A549 treated with CpdA at 1 μM for 4 hours (cell line): ENCODE results near the gene OR8J1. TPM values are rescaled to one million over a fixed set of nuclear protein-coding genes. Genes with fewer than 3 reads are reported as not detected.

Source experiments
- total RNA-seq: library from RNA; stranded (reverse); fragments of 200-300 nt; extraction: Qiagen RNA extraction; gene quantifications from 5 replicates; pipeline ENCODE4 v1.2.3, GENCODE V29; 2022; ENCODE audit warnings: low read depth

Gene OR8J1
- not detected in 5 replicates for total RNA-seq

GRCh38 chr11:56353991-56354390 is at the start of gene OR8J1:
Gene OR8J1, plus strand, starts transcription at chr11:56354291. Its CDS starts 5,956 bp downstream, at chr11:56360247.

GRCh38 chr11:56314844-56315243 is 39.2 kb upstream of the OR8J1 start, which contains the start of gene OR8K3:
Gene OR8K3, plus strand, starts transcription at chr11:56315144. Its CDS starts 3,163 bp downstream, at chr11:56318307.

DNA sequence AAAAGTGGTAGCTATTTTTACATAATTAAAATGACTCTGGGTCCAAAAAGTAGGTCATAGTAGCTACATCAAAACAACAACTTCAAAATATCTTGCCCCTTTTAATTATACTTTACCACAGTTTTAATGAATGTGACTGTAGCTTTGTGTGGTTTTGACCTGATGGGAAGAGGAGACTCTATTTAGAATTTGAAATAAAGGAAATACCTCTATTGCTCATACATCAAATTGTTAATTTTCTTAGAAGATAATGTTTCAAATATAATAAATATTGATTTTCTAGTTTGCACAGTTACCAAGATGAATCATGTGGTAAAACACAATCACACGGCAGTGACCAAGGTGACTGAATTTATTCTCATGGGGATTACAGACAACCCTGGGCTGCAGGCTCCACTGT is 8.4 kb upstream of the OR8J1 start, which contains the start of gene OR8K1:
OR8K1 (plus strand) TSS at position 301 of the 400 bp plus-strand sequence; CDS start at position 301, 0 bp downstream.

DNA sequence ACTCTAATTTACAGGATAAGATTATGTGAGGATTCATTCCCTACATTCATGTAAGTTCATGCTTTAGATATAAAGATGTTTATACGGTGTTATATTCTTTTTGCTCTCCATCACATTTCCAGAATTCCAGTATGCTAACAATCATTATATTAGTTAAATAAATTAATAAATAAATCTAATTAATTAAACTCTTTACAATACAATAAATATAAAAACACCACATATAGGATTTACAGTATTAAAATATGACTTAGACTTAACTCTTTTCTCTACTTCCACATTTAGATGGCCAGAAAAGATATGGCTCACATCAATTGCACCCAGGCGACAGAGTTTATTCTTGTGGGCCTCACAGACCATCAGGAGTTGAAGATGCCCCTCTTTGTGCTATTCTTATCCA is 21.2 kb downstream of the OR8J1 start, which contains the start of gene OR8U1:
OR8U1 (plus strand) TSS at position 301 of the 400 bp plus-strand sequence; CDS start at position 301, 0 bp downstream.

Other genes with a start within 250 kb of the OR8J1 start
- not detected in 5 replicates for gene OR8H3, start 231.9 kb upstream of the OR8J1 start, total RNA-seq
- gene OR8J3, start 214.1 kb upstream of the OR8J1 start, total RNA-seq: not detected in 5 replicates
- gene OR8K5, start 194.0 kb upstream of the OR8J1 start, total RNA-seq: not detected in 5 replicates
- gene OR5J2, start 177.7 kb upstream of the OR8J1 start, total RNA-seq: not detected in 5 replicates
- gene OR5T2, start 120.0 kb upstream of the OR8J1 start, total RNA-seq: not detected in 5 replicates
- not detected in 5 replicates for gene OR5T3, start 102.0 kb upstream of the OR8J1 start, total RNA-seq
- not detected in 5 replicates for gene OR5T1, start 80.1 kb upstream of the OR8J1 start, total RNA-seq
- not detected in 5 replicates for gene OR8H1, start 62.0 kb upstream of the OR8J1 start, total RNA-seq
- not detected in 5 replicates for gene OR8K3, start 39.1 kb upstream of the OR8J1 start, total RNA-seq
- gene OR8K1, start 8.3 kb upstream of the OR8J1 start, total RNA-seq: not detected in 5 replicates
- gene OR8U1, start 21.3 kb downstream of the OR8J1 start, total RNA-seq: not detected in 5 replicates
- not detected in 5 replicates for gene OR5AL1, start 58.4 kb downstream of the OR8J1 start, total RNA-seq
- gene OR5M3, start 119.1 kb downstream of the OR8J1 start, total RNA-seq: not detected in 5 replicates
- not detected in 5 replicates for gene OR5M8, start 137.1 kb downstream of the OR8J1 start, total RNA-seq
- gene OR5M11, start 189.0 kb downstream of the OR8J1 start, total RNA-seq: not detected in 5 replicates
- not detected in 5 replicates for gene OR5M10, start 223.4 kb downstream of the OR8J1 start, total RNA-seq